ENCODE measurements around the gene DMKN.

The DMKN gene

GRCh38 chr19:35557539-35558399 lies 44.3 kb upstream of the DMKN start:
- peaks cover 11% of the 10 kb centered on the region for H3K4me1 ChIP-seq (ENCODE audit: control insufficient read depth, low read length)
- no peaks in the 10 kb centered on the region for H3F3A ChIP-seq (ENCODE audit: control insufficient read depth, insufficient read depth)
- no peaks in the 10 kb centered on the region for H3K9me2 ChIP-seq (replicated peaks; ENCODE audit: control insufficient read depth, low read length)
- no peaks in the 10 kb centered on the region; the same call in 1 of the 2 replicates for H4K20me1 ChIP-seq (ENCODE audit: control insufficient read depth, insufficient read depth, low read depth, low read length)
- TF ChIP-seq CTCF (IDR thresholded peaks at IDR 0.05; ENCODE audit: low read depth, low read length, poor library complexity, severe bottlenecking) = no peak
- no peak for TF ChIP-seq EZH2phosphoT487 (IDR thresholded peaks at IDR 0.05; ENCODE audit: borderline replicate concordance, low read length)
- H3K4me3 ChIP-seq (ENCODE audit: low read length) = no peak overlapping the region
- peaks cover 17% of the 10 kb centered on the region for H3K27me3 ChIP-seq (ENCODE audit: control insufficient read depth, low read length)
- no peaks in the 10 kb centered on the region for H3K9me3 ChIP-seq (ENCODE audit: control insufficient read depth, insufficient read depth, low read length)
- H3K27ac ChIP-seq (ENCODE audit: low read depth, low read length) = no peak overlapping the region
- H3K79me2 ChIP-seq (ENCODE audit: control insufficient read depth, low read length) = no peaks in the 10 kb centered on the region
- H3K36me3 ChIP-seq (ENCODE audit: control insufficient read depth, low read length) = no peaks in the 10 kb centered on the region
- no peak overlapping the region for H3K4me2 ChIP-seq (ENCODE audit: low read length)

GRCh38 chr19:35556846-35557538 lies 43.5 kb upstream of the DMKN start:
- no peak overlapping the region for H3K4me2 ChIP-seq (ENCODE audit: low read length)
- H3K27ac ChIP-seq (ENCODE audit: low read depth, low read length) = no peak overlapping the region
- H3K4me3 ChIP-seq (ENCODE audit: low read length) = no peak overlapping the region
- peaks cover 17% of the 10 kb centered on the region for H3K27me3 ChIP-seq (ENCODE audit: control insufficient read depth, low read length)
- no peak for TF ChIP-seq CTCF (IDR thresholded peaks at IDR 0.05; ENCODE audit: low read depth, low read length, poor library complexity, severe bottlenecking)
- H3K36me3 ChIP-seq (ENCODE audit: control insufficient read depth, low read length) = no peaks in the 10 kb centered on the region
- no peaks in the 10 kb centered on the region; the same call in 1 of the 2 replicates for H4K20me1 ChIP-seq (ENCODE audit: control insufficient read depth, insufficient read depth, low read depth, low read length)
- H3K79me2 ChIP-seq (ENCODE audit: control insufficient read depth, low read length) = no peaks in the 10 kb centered on the region
- no peaks in the 10 kb centered on the region for H3F3A ChIP-seq (ENCODE audit: control insufficient read depth, insufficient read depth)
- H3K9me2 ChIP-seq (replicated peaks; ENCODE audit: control insufficient read depth, low read length) = no peaks in the 10 kb centered on the region
- no peaks in the 10 kb centered on the region for H3K9me3 ChIP-seq (ENCODE audit: control insufficient read depth, insufficient read depth, low read length)
- H3K4me1 ChIP-seq (ENCODE audit: control insufficient read depth, low read length) = peaks cover 11% of the 10 kb centered on the region

GRCh38 chr19:35556025-35556590 lies 42.7 kb upstream of the DMKN start:
- Histone ChIP-seq H3K4me1 (ENCODE audit: control insufficient read depth, low read length) (peaks cover 11% of the 10 kb centered on the region), H3K4me3 (ENCODE audit: low read length) (no peak overlapping the region), H4K20me1 (ENCODE audit: control insufficient read depth, insufficient read depth, low read depth, low read length) (no peaks in the 10 kb centered on the region; the same call in 1 of the 2 replicates), H3K9me2 (replicated peaks; ENCODE audit: control insufficient read depth, low read length) (no peaks in the 10 kb centered on the region), H3K27ac (ENCODE audit: low read depth, low read length) (no peak overlapping the region), H3K36me3 (ENCODE audit: control insufficient read depth, low read length) (no peaks in the 10 kb centered on the region), H3K27me3 (ENCODE audit: control insufficient read depth, low read length) (peaks cover 14% of the 10 kb centered on the region), H3K4me2 (ENCODE audit: low read length) (no peak overlapping the region), H3F3A (ENCODE audit: control insufficient read depth, insufficient read depth) (no peaks in the 10 kb centered on the region), H3K79me2 (ENCODE audit: control insufficient read depth, low read length) (no peaks in the 10 kb centered on the region), H3K9me3 (ENCODE audit: control insufficient read depth, insufficient read depth, low read length) (no peaks in the 10 kb centered on the region)
- no peak for TF ChIP-seq EZH2phosphoT487 (IDR thresholded peaks at IDR 0.05; ENCODE audit: borderline replicate concordance, low read length)
- no peak for TF ChIP-seq CTCF (IDR thresholded peaks at IDR 0.05; ENCODE audit: low read depth, low read length, poor library complexity, severe bottlenecking)

Data from DOHH2 (cell line).